Adipocyte (in vitro differentiated cells): ENCODE results near the gene MYRF.

Experiments
- DNase-seq: peaks from one replicate; pipeline ENCODE4 v3.0.0-alpha.2; 2015; ENCODE audit warnings: low read depth
- H3K27me3 ChIP-seq: replicated peaks from 2 replicates; pipeline ENCODE4 v1.7.0; 2013; ENCODE audit warnings: mild to moderate bottlenecking, low read length, moderate library complexity; ENCODE audit not compliant: control insufficient read depth, insufficient read depth
- H3K36me3 ChIP-seq: 2 replicates; pipeline ENCODE4 v1.7.0; 2013; ENCODE audit warnings: low read length, mild to moderate bottlenecking, moderate library complexity; ENCODE audit not compliant: control insufficient read depth, insufficient read depth, severe bottlenecking
- H3K4me1 ChIP-seq: 2 replicates; pipeline ENCODE4 v1.7.0; 2013; ENCODE audit warnings: mild to moderate bottlenecking, low read length, moderate library complexity; ENCODE audit not compliant: control insufficient read depth, insufficient read depth
- H3K4me3 ChIP-seq: 2 replicates; pipeline ENCODE4 v1.7.0; 2013; ENCODE audit warnings: mild to moderate bottlenecking, low read length, moderate library complexity
- H3K9ac ChIP-seq: 2 replicates; pipeline ENCODE4 v1.7.0; 2013; ENCODE audit warnings: mild to moderate bottlenecking, low read length, moderate library complexity
- H3K9me3 ChIP-seq: 2 replicates; pipeline ENCODE4 v1.7.0; 2013; ENCODE audit warnings: mild to moderate bottlenecking, low read length, moderate library complexity; ENCODE audit not compliant: control insufficient read depth

Gene MYRF

GRCh38 chr11:61712846-61713245 is 39.6 kb upstream of the MYRF start:
- Histone ChIP-seq H3K27me3 (no peaks in the 10 kb centered on the region), H3K4me3 (no peak overlapping the region), H3K9me3 (no peaks in the 10 kb centered on the region), H3K36me3 (no peaks in the 10 kb centered on the region), H3K4me1 (no peaks in the 10 kb centered on the region), H3K9ac (no peak overlapping the region)
- no peak for DNase-seq

GRCh38 chr11:61713464-61713863 is 39.0 kb upstream of the MYRF start:
- no peaks in the 10 kb centered on the region for H3K9me3 ChIP-seq
- no peak overlapping the region for H3K9ac ChIP-seq
- no peak for DNase-seq
- no peaks in the 10 kb centered on the region for H3K36me3 ChIP-seq
- H3K4me1 ChIP-seq: no peaks in the 10 kb centered on the region
- H3K27me3 ChIP-seq: no peaks in the 10 kb centered on the region
- H3K4me3 ChIP-seq: no peak overlapping the region

GRCh38 chr11:61713906-61714305 is 38.5 kb upstream of the MYRF start:
- no peaks in the 10 kb centered on the region for H3K27me3 ChIP-seq
- no peaks in the 10 kb centered on the region for H3K36me3 ChIP-seq
- no peak overlapping the region for H3K9ac ChIP-seq
- no peaks in the 10 kb centered on the region for H3K9me3 ChIP-seq
- no peak overlapping the region for H3K4me3 ChIP-seq
- DNase-seq: no peak
- no peaks in the 10 kb centered on the region for H3K4me1 ChIP-seq

GRCh38 chr11:61714316-61714715 is 38.1 kb upstream of the MYRF start:
- Histone ChIP-seq H3K36me3 (no peaks in the 10 kb centered on the region), H3K4me1 (no peaks in the 10 kb centered on the region), H3K27me3 (no peaks in the 10 kb centered on the region), H3K9me3 (no peaks in the 10 kb centered on the region), H3K9ac (no peak overlapping the region), H3K4me3 (no peak overlapping the region)
- no peak for DNase-seq

GRCh38 chr11:61714916-61715315 is 37.5 kb upstream of the MYRF start:
- no peak overlapping the region for H3K4me3 ChIP-seq
- no peak for DNase-seq
- no peaks in the 10 kb centered on the region for H3K9me3 ChIP-seq
- H3K27me3 ChIP-seq: no peaks in the 10 kb centered on the region
- H3K9ac ChIP-seq: no peak overlapping the region
- no peaks in the 10 kb centered on the region for H3K36me3 ChIP-seq
- H3K4me1 ChIP-seq: no peaks in the 10 kb centered on the region

GRCh38 chr11:61715867-61716266 is 36.6 kb upstream of the MYRF start:
- DNase-seq: no peak
- Histone ChIP-seq H3K36me3 (no peaks in the 10 kb centered on the region), H3K9ac (no peak overlapping the region), H3K27me3 (no peaks in the 10 kb centered on the region), H3K4me1 (no peaks in the 10 kb centered on the region), H3K4me3 (no peak overlapping the region), H3K9me3 (no peaks in the 10 kb centered on the region)

- DNase-seq: no peak
- Histone ChIP-seq H3K4me3 (no peak overlapping the region), H3K9ac (no peak overlapping the region), H3K36me3 (no peaks in the 10 kb centered on the region), H3K4me1 (no peaks in the 10 kb centered on the region), H3K27me3 (no peaks in the 10 kb centered on the region), H3K9me3 (no peaks in the 10 kb centered on the region)
These were observed 35.8 kb upstream of the MYRF start for GRCh38 chr11:61716478-61717285.

- H3K36me3 ChIP-seq: no peaks in the 10 kb centered on the region
- H3K27me3 ChIP-seq: no peaks in the 10 kb centered on the region
- H3K4me3 ChIP-seq: no peak overlapping the region
- DNase-seq: no peak
- H3K9ac ChIP-seq: no peak overlapping the region
- H3K4me1 ChIP-seq: no peaks in the 10 kb centered on the region
- H3K9me3 ChIP-seq: no peaks in the 10 kb centered on the region
These were observed 35.0 kb upstream of the MYRF start for GRCh38 chr11:61717286-61718033.

GRCh38 chr11:61718046-61718531 is 34.3 kb upstream of the MYRF start:
- H3K27me3 ChIP-seq: no peaks in the 10 kb centered on the region
- H3K4me3 ChIP-seq: peak overlapping the region; percentile 27
- no peaks in the 10 kb centered on the region for H3K36me3 ChIP-seq
- H3K4me1 ChIP-seq: no peaks in the 10 kb centered on the region
- DNase-seq: no peak
- H3K9ac ChIP-seq: peak overlapping the region; percentile 54
- H3K9me3 ChIP-seq: no peaks in the 10 kb centered on the region

- peak overlapping the region; percentile 56 for H3K9ac ChIP-seq
- no peaks in the 10 kb centered on the region for H3K4me1 ChIP-seq
- DNase-seq: peak; percentile 82
- peak overlapping the region; percentile 72 for H3K4me3 ChIP-seq
- no peaks in the 10 kb centered on the region for H3K27me3 ChIP-seq
- no peaks in the 10 kb centered on the region for H3K36me3 ChIP-seq
- H3K9me3 ChIP-seq: no peaks in the 10 kb centered on the region
These were observed 33.7 kb upstream of the MYRF start for GRCh38 chr11:61718621-61719302.

GRCh38 chr11:61719978-61720377 is 32.5 kb upstream of the MYRF start:
- H3K9me3 ChIP-seq: no peaks in the 10 kb centered on the region
- H3K4me1 ChIP-seq: no peaks in the 10 kb centered on the region
- DNase-seq: no peak
- no peaks in the 10 kb centered on the region for H3K27me3 ChIP-seq
- H3K4me3 ChIP-seq: no peak overlapping the region
- no peaks in the 10 kb centered on the region for H3K36me3 ChIP-seq
- H3K9ac ChIP-seq: no peak overlapping the region
